Breast epithelium (tissue), 4 donors: ENCODE data around the gene FAM124A. TPM values are rescaled to one million over a fixed set of nuclear protein-coding genes. Genes with fewer than 3 reads are reported as not detected.

Source experiments
- DNase-seq, 2 donors: peaks; one replicate each; pipeline ENCODE4 v3.0.0-alpha.2; 2019; ENCODE audit warnings: low spot score in 2 of 2
- H3K27ac ChIP-seq, 2 donors: fragments of 200-600 bp; sonication (generic) in 1 of 2; one replicate each; pipeline ENCODE4 v1.5.1; 2016 to 2019; ENCODE audit warnings: mild to moderate bottlenecking in 1 of 2
- H3K27me3 ChIP-seq, 2 donors: fragments of 200-600 bp; sonication (generic) in 1 of 2; one replicate each; pipeline versions ENCODE4 v1.5.1 to v1.6.0; 2017 to 2019; ENCODE audit warnings: control low read depth in 1 of 2, mild to moderate bottlenecking in 1 of 2
- H3K36me3 ChIP-seq: fragments of 200-600 bp; one replicate; pipeline ENCODE4 v1.5.1; 2019
- H3K4me1 ChIP-seq, 2 donors: fragments of 200-600 bp; sonication (generic); one replicate each; pipeline ENCODE4 v1.5.1; 2016 to 2019; ENCODE audit warnings: control low read depth in 1 of 2
- H3K4me3 ChIP-seq, 3 donors: fragments of 200-600 bp; sonication (generic); 1 replicate in 2 of 3; 2 replicates in 1 of 3; pipeline ENCODE4 v1.5.1; 2016 to 2019; ENCODE audit warnings: mild to moderate bottlenecking in 3 of 3, moderate library complexity in 2 of 3
- H3K9me3 ChIP-seq, 2 donors: fragments of 200-600 bp; sonication (generic) in 1 of 2; one replicate each; pipeline ENCODE4 v1.5.1; 2016 to 2019; ENCODE audit warnings: control low read depth in 1 of 2
- POLR2A ChIP-seq: fragments of 450-650 bp; IDR thresholded peaks from one replicate; pipeline ENCODE4 v1.6.1; 2016; ENCODE audit warnings: antibody characterized with exemption, mild to moderate bottlenecking, moderate library complexity
- POLR2AphosphoS5 ChIP-seq, 3 donors: sonication (generic); formaldehyde crosslinking; IDR thresholded peaks; one replicate each; pipeline ENCODE4 v1.6.1; 2017; ENCODE audit warnings: antibody characterized with exemption in 3 of 3
- intact Hi-C: fragments of 100-400 bp; cut with DNase I; formaldehyde crosslinking; loops from one replicate; pipeline ENCODE4 v1.15.1; 2023; ENCODE audit warnings: low total_unique reads
- total RNA-seq, 3 donors: library from RNA; depleted of rRNA; stranded (reverse); fragments of >200 nt; gene quantifications; one replicate each; pipeline ENCODE4 v1.1.0, GENCODE V29; 2016
- TF ChIP-seq, protein P1 (sequence below), 3 donors: fragments of 450-650 bp; IDR thresholded peaks; one replicate each; pipeline ENCODE4 v1.5.1; 2016 to 2017; ENCODE audit warnings: antibody characterized with exemption in 3 of 3, mild to moderate bottlenecking in 3 of 3, moderate library complexity in 3 of 3

Gene FAM124A
- total RNA-seq, 3 donors from 2014 or later: 2.2 to 7.9 (median 6.1) TPM

DNA sequence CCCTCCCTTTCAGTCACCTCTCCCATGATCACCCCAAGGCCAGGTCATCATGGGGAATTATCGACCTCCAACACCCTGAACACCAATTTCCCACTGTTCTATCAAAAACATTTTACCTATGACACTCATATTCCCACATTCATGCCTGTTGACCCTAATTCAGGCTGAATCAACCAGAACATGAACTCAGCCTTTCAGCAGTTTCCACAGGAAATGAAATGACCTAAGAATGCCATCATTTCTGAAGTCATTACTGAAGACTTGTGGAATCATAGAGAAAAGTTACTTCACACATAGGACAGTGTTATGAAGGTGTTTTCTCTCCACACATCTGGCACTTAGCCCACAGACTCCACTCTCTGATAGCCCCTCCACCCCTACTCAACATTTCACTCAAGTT, 29.9 kb upstream of the FAM124A start:
- Histone ChIP-seq H3K4me1 (no peaks in the 10 kb centered on the region), H3K27me3 (no peaks in the 10 kb centered on the region), H3K36me3 (no peaks in the 10 kb centered on the region), H3K27ac (no peak overlapping the region), H3K9me3 (no peaks in the 10 kb centered on the region), H3K4me3 (no peak overlapping the region)
- intact Hi-C loops: no loop called here
- no peak for TF ChIP-seq POLR2A
- no peak for TF ChIP-seq POLR2AphosphoS5 (IDR thresholded peaks at IDR 0.05)
- TF ChIP-seq, protein P1, sequence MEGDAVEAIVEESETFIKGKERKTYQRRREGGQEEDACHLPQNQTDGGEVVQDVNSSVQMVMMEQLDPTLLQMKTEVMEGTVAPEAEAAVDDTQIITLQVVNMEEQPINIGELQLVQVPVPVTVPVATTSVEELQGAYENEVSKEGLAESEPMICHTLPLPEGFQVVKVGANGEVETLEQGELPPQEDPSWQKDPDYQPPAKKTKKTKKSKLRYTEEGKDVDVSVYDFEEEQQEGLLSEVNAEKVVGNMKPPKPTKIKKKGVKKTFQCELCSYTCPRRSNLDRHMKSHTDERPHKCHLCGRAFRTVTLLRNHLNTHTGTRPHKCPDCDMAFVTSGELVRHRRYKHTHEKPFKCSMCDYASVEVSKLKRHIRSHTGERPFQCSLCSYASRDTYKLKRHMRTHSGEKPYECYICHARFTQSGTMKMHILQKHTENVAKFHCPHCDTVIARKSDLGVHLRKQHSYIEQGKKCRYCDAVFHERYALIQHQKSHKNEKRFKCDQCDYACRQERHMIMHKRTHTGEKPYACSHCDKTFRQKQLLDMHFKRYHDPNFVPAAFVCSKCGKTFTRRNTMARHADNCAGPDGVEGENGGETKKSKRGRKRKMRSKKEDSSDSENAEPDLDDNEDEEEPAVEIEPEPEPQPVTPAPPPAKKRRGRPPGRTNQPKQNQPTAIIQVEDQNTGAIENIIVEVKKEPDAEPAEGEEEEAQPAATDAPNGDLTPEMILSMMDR (IDR thresholded peaks at IDR 0.05): no peak
- DNase-seq: no peak

DNA sequence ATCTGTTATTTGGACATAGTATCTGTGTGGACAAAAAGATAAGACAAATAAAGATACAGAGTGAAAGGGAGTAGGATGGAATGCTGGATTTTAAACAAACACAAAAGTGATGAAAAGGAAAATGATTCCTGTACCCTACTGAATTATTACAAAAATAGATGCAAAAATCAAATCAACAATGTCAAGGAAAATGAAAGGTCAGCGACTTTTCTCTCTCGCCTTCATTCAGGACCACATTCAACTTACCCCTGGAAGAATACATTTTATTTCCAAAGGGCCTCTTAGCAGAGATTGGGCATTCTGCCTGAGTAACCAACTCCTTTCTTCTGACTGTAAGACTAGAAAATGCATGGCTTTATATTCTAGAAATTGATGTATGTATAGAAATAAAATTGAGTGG, 28.8 kb upstream of the FAM124A start:
- Histone ChIP-seq H3K36me3 (no peaks in the 10 kb centered on the region), H3K27me3 (no peaks in the 10 kb centered on the region), H3K27ac (no peak overlapping the region), H3K9me3 (no peaks in the 10 kb centered on the region), H3K4me1 (no peaks in the 10 kb centered on the region), H3K4me3 (no peak overlapping the region)
- TF ChIP-seq POLR2A (no peak), POLR2AphosphoS5 (IDR thresholded peaks at IDR 0.05) (no peak)
- TF ChIP-seq, protein P1 (IDR thresholded peaks at IDR 0.05): no peak
- intact Hi-C loops: no loop called here
- DNase-seq: no peak

DNA sequence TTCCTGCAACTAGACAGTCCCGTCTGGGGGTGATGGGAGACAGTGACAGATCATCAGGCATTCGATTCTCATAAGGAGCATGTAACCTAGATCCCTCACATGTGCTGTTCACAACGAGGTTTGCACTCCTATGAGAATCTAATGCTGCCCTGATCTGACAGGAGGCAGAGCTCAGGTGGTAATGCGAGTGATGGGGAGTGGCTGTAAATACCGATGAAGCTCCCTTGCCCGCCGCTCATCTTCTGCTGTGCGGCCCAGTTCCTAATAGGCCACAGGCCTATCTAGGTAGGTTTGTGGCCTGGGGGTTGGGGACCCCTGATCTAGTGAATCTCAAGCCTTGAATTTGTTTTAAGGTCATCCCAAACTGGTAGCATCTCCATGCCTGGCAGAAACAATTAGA, 27.3 kb upstream of the FAM124A start:
- H3K9me3 ChIP-seq: no peaks in the 10 kb centered on the region
- no peak for DNase-seq

DNA sequence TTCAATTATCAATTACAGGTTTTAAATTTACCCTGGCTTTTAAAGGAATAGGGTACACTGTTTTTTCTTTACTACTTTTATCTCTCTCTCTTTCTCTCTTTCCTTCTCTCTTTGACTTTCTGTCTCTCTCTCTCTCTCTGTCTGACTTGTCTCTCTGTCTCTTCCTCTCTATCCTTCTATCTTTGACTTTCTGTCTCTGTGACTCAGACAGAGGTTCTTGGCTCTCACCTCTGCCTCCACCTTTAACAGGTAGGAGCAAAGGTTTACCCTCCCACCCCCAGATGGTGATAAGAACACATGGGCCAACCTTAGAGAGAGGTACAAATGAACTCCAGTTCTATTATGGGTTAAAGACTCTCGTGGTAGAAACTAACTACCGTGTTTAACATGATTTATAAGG, 20.3 kb upstream of the FAM124A start:
- TF ChIP-seq, protein P1 (IDR thresholded peaks at IDR 0.05): no peak
- TF ChIP-seq POLR2A: no peak
- TF ChIP-seq POLR2AphosphoS5 (IDR thresholded peaks at IDR 0.05): no peak
- Histone ChIP-seq H3K4me1 (no peaks in the 10 kb centered on the region), H3K36me3 (no peaks in the 10 kb centered on the region), H3K9me3 (no peaks in the 10 kb centered on the region), H3K4me3 (no peak overlapping the region), H3K27ac (no peak overlapping the region), H3K27me3 (no peaks in the 10 kb centered on the region)
- intact Hi-C loops: no loop called here
- no peak for DNase-seq

More for the DNA sequence above, 27.3 kb upstream of the FAM124A start:
- Histone ChIP-seq H3K4me1 (no peaks in the 10 kb centered on the region), H3K36me3 (no peaks in the 10 kb centered on the region), H3K27me3 (no peaks in the 10 kb centered on the region), H3K27ac (no peak overlapping the region), H3K4me3 (no peak overlapping the region)
- intact Hi-C loops: no loop called here
- no peak for TF ChIP-seq POLR2AphosphoS5 (IDR thresholded peaks at IDR 0.05)

DNA sequence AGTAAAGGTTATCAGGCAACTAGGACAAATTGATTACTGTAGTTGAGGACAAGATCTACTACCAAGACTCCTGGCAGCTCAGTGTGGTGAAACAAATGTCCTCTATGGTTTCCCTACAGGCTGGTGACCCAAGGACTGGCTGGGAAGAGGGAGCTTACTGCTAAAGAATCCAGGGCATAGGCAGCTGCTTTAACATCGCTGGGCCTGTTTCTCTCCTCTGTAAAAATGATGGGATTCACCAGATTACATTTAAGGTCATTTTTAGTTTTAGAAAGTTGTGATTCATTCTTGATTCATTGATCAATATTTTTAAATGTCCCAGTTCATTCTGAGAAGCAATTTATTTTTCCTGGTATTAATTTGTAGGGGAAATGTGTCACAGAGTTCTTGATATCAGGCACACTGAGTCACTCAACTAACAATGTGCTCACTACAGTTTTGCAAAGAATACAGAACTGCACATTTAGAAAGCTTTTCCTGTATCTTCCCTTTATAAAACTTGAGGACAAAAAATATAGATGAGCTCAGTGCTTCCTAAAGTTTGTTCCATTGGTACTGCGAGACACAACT, 19.6 kb upstream of the FAM124A start:
- H3K9me3 ChIP-seq: no peaks in the 10 kb centered on the region
- no peak overlapping the region for H3K4me3 ChIP-seq
- no peaks in the 10 kb centered on the region for H3K36me3 ChIP-seq
- intact Hi-C loops: no loop called here
- TF ChIP-seq POLR2A (no peak), POLR2AphosphoS5 (IDR thresholded peaks at IDR 0.05) (no peak)
- TF ChIP-seq, protein P1 (IDR thresholded peaks at IDR 0.05): no peak
- no peak overlapping the region for H3K27ac ChIP-seq
- H3K27me3 ChIP-seq: no peaks in the 10 kb centered on the region
- no peak for DNase-seq
- no peaks in the 10 kb centered on the region for H3K4me1 ChIP-seq

DNA sequence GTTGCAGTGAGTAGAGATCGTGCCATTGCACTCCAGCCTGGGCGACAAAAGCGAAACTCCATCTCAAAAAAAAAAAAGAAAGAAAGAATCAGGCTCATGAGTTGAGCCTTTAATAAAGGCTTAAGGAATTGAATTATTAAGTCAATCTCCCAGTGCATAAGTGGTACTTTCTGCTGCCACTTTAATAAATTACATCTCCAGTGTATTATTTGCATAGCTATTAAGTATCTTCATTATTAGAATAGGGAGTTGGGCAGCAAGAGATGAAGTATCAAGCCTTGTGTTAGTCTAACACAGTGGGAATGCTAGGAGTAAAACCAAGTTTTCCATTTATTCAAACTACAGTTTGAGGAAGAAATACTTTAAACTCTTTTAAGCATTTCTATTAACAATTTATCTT, 15.6 kb upstream of the FAM124A start:
- DNase-seq: no peak
- intact Hi-C loops: no loop called here
- H3K4me1 ChIP-seq: no peaks in the 10 kb centered on the region
- no peaks in the 10 kb centered on the region for H3K36me3 ChIP-seq
- no peak overlapping the region for H3K27ac ChIP-seq
- H3K27me3 ChIP-seq: no peaks in the 10 kb centered on the region
- TF ChIP-seq, protein P1 (IDR thresholded peaks at IDR 0.05): no peak
- TF ChIP-seq POLR2AphosphoS5 (IDR thresholded peaks at IDR 0.05) (no peak), POLR2A (no peak)
- H3K9me3 ChIP-seq: no peaks in the 10 kb centered on the region
- no peak overlapping the region for H3K4me3 ChIP-seq
